CD4-positive, alpha-beta T cell treated with Interleukin-15 for 1 hour (primary cell): ENCODE data around the gene AKR7A3.
A peak's percentile ranks its signal among the peaks of the same experiment; 100 is the strongest.

Experiments used
- DNase-seq: peaks from one replicate; pipeline ENCODE4 v3.0.0-alpha.2; 2020

AKR7A3 gene

DNA sequence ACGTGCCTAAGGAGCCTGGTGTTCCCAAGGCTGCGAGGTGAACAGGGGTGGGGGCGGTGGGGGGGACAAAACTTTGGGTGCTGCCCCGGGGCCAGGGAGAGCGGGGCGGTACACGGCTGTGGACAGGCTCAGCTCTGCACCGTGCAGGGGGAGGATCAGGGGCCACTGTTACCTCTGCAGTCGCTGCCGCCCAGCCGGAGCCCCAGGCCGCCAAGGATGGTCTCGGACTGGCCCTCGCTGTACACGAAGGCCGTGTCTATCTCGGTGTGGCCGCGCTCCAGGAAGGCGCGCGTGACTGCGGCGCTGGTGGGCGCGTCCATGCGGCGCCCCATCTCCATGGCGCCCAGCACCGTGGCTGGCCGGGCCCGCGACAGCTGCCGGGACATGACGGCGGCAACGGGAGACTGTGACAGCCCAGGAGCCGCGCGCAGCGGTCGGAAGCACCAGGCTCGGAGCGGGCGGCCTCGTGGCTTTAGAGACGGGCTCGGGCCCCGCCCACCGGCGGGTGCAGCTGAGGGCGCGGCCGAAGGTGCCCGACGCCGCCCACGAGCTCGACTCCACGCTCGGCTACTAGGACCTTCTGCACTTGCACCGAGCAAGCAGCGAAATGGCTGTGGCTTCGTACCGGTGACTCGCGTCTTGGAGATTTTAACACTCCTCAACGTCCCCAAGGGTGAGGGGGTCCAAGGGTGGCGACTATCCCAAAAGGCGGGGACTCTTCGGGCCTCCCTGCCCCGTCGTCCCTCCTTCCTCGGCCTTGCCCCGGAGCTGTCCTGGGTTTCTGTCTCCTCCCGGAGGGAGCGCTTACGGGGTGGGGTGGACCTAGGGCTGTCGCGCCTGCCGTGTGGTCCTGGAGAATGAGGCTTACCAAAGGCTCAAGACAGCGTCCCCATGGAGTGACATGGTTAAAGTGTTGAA is at the start of gene AKR7A3:
Gene AKR7A3 (minus strand): TSS at position 447 of the 918 bp plus-strand sequence. CDS start 61 bp downstream, at position 386.
- peak; percentile 59 for DNase-seq

DNA sequence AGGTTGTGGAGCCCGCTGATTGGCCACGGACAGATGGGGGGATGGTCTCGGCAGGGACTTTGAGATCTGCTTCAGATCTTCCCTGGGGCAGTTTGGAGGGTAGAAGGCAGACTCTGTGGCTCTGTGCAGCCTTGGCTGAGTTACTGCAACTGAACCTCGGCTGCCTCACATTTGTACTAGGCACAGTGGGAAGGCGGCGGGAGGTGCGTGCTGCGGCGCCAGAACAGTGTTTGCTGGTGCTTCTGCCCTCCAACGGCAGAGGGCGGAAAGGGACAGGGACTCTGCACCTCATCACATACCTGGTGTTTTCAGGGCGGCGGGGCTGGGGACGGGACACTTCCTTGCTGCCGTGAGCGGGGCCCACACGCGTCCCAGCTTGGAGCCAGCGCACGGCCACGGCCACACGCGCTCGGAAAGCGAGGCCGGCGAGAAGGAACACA is 49.8 kb upstream of the AKR7A3 start:
- no peak for DNase-seq

DNA sequence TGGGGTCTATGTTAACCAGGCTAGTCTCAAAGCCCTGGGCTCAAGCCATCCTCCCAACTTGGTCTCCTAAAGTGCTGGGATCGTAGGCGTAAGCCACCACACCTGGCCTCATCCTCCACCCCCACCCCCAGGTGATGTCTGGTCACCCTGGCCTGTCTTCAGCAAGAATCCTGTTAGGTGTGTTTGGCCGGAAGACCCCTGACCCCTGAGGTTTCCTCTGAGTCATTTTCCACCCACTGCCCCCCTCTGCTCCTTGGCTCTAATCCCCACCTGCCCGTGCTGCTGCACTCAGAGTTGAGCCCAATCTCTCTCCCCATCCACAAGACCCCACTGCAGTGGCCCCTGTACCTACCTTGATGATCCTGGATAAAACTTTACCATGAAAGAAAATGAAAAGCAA is 48.7 kb upstream of the AKR7A3 start:
- no peak for DNase-seq

DNA sequence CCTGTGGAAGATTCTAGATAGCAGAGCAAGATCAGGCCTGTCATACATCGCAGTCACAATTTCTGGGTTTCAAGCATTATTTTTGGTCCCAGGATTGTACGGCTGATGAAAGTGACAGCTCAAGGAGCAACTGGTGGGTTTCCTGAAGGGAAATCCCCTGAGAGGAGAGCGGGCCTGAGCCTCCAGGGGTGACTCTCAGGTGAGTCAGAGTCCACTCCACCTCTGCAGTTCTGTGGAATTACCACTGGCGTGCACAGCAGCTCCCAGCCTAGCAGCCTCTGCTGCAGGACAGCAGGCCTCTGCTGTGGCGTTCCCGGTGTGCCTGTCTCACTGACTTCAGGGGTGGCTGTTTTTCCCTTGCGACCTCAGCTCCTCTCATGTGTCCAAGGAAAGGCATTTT is 48.0 kb upstream of the AKR7A3 start:
- no peak for DNase-seq

DNA sequence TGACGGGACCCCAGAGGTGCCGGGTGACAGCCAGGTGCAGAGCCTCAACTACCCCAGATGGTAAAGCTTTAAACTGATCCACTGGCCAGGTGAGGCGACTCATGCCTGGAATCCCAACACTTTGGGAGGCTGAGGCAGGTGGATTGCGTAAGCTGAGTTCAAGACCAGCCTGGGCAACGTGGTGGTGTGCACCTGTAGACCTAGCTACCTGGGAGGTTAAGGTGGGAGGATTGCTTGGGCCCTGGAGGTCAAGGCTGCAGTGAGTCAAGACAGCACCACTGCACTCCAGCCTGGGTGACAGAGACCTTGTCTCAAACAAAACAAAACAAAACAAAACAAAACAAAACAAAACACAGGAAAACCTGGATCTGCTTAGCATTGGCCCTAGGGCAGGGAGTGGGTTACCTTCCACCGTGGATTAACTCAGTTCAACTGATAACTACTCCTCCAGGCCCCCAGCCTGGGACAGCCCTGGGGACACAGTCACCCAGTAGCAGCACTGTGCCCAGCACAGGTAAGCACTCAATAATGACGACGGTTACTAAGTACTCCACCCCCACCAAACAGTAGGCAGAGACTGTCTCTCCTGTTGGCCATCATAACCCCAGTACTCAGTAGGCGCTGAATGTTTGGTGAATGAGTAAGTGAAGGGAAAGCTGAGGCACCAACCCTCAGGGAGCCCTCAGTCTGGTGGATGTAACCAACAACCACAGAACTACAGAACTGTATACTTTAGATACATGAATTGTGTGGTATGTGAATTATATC is 45.2 kb upstream of the AKR7A3 start:
- no peak for DNase-seq

DNA sequence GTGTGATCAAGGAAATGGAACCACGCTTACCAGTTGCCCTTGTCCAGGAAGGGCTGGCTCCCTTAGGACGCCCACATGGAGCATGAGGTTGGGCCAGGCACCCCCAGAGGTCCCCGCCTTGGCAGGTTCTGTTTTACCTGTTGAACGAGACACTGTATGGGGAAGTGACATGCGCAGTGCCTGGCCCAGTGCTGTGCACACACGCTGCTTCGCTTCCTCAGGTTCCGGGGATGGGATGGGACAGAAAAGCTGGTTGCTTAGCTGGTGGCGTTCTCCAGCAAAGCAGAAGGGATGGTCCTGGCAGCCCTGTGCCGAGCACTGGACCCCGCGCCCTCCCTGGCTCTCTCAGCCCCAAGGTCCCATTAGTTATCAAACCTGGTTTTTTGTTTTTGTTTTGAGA is 44.3 kb upstream of the AKR7A3 start:
- no peak for DNase-seq

DNA sequence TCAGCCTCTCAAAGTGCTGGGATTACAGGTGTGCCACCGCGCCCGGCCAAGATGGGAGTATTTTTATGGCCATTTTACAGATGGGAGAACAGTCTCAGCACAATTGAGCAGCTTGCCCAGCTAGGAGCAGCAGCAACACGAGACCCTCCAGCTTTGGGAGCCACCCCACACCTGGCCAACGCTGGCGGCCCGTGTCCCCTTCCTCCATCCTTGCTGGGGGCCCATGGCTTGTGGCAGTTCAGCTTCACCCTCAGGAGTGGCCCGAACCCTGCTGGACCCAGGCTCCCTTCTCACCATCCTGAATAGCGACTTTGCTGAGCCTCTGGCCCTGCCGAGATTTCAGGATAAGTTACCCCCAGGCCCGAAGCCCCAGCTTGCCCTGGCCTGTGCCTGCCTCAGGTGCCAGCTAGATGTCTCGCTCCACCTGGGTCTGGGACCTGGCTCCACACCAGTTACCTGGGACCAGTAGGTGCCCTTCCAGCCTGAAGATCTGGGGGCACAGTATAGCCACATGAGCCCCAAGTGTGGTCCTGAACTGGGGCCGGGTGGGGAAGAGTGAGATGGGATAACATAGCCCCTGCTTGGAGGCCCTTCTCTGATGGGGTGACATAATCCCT is 42.8 kb upstream of the AKR7A3 start:
- no peak for DNase-seq

DNA sequence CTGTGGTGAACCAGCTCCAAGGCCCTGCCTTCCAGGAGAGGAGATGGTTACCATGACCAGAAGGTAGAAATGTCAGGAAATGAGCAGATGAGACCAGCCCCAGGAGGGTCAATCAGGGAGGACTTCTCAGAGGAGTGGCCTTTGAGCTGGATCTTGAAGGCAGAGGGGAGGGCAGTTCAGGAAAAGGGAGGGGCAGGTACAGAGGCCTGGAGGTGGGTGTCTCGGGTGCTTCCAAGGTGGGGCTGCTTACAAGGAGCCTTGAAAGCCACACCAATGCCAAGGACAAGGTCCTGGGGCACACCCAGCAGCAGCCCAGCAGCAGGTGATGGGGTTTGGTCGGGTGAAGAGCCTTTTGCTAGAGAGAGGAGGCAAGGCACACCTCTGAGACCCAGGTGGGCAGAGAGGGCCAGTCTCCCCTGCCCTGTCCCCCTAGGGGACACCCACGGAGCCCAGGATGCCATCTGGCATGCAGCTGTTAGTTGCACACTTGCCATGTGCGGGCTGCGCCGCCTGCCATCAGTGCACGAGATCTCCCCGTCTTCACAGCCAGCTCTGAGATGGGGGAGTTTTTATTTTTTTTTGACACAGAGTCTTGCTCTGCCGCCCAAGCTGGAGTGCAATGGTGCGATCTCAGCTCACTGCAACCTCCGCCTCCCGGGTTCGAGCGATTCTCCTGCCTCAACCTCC is 42.0 kb upstream of the AKR7A3 start:
- no peak for DNase-seq

DNA sequence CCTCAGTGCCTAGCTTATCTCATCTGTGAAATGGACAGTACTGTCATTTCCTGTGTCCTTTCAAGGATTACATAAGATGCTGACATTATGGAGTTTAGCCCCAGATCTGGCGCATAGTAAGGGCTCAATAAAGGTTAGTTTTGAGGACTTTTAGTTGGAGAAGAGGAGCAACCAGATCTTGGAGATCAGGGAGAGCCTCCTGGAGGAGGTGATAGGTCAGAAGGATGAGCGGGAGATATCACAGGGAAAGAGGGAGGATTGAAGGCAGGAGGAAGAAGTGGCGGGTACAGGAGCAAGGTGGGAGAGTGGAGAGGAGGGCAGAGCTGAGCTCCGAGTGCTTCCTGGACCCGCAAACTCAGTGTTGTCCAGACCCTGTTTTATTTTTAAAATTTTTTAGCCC is 41.0 kb upstream of the AKR7A3 start:
- DNase-seq: no peak

DNA sequence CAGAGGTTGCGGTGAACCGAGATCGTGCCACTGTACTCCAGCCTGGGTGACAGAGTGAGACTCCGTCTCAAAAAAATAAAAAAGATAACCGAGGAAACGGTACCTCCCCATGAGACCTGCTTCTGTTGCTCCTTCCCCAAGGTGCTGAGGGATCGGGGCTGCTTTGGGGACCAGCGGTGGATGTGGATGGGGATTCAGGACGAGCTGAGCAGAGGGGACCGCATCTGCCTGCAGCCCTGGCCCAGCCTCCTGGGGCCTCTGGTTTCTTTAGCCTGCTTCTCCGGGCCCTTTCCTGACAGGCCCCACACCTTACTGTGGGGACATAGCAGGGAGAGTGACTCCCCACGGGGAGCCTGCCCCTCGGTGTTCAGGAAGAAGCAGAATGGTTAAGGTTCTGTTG is 40.6 kb upstream of the AKR7A3 start:
- no peak for DNase-seq

DNA sequence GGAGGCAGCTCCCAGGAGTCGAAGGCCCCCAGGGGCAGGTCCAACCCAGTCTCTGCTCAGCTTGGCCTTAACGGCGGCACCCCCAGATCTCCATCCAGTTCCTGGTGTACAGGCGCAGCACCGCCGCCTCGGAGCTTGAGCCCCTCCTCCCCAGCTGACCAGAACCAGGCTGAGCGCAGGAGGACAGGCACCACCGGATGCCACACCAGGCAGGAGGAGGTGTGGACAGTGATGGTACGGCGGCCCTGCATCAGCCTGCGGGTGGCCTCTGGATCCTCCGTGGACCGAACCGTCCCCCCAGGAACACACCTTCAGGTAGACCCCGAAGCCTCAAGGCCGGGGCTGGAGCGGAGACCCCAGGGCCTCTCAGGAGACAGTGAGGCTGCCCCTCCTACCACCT is 39.9 kb upstream of the AKR7A3 start:
- DNase-seq: no peak

DNA sequence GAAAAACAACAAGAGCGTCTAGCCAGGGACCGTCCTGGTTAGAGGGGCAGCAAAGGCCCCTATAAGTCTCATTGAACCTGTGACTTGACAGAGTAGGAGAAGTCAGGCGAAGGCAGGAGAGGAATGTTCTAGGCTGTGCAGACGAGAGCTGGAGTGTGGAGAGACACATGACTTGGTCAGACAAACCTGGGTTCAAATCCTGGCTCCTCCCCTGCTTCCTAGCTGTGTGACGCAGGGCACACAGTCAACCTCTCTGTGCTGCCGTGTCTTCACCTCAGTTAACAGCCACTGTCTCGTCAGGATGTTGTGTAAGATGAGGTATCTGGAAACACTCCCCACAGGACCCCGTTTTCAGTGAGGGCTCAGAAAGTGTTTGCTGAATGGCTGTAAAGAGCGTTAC is 39.2 kb upstream of the AKR7A3 start:
- no peak for DNase-seq

DNA sequence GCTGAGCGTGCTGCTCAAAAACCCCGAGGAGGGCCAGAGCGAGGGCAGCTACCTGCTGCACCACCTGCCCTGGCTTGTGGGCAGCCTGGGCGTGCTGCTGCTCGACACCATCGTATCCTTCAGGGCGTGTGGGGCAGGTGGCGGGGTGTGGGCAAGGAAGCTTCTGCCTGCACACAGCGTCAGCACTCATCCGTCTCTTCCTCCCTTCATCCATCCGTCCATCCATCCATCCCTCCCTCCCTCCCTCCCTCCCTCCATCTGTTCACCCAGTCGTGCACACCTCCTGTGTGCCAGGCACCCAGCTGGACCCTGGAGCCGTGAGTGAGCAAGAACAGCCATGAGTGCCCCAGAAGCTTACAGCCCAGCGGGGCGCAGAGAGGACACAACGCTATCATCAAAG is 38.7 kb upstream of the AKR7A3 start:
- DNase-seq: no peak

DNA sequence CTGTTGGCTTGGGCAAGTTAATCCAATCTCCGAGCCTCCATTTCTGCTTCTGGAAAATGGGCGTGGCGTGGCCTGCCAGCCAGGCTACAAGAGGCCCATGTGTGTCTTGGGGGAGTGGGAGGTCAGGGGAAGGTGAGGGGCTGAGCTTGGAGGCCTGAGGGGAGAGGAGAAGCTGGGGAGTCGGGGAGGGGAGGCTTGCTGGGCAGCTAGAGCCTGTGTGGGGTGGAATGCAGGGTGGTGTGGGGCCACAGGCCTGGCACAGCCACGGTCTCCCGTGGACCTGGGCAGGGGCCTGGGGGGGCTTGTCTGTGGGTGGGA is 38.1 kb upstream of the AKR7A3 start:
- no peak for DNase-seq

DNA sequence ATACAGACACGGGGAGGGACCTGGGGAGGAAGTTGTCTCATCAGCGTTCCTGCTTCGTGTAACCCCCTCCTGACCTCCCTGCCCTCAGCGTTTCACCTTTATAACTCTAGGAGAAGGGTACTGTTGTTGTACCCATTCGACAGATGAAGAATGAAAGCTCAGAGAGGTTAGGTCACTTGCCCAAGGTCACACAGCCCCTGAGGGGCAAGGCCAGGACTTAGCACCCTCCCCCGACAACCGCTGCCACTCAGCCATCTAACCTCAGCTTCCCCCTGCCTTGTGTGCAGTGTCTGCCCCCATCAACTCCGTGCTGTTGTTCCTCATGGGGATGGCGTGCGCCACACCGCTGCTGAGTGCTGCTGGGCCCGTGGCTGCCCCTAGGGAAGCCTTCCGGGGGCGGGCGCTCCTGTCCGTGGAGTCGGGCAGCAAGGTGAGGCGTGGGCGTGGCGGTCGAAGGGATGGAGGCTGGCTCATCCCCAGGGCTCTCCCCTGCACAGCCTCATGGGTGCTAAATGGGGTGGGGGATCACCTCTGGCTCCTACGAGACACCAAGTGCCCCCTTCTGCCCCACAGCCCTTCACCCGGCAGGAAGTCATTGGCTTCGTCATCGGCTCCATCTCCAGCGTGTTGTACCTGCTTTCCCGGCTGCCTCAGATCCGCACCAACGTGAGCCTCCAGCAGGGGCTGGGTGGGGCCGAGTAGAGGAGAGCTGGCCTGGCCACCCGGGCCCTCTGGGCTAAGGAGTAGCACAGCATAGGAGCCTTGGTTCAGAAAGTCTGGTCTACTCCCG is 37.6 kb upstream of the AKR7A3 start:
- no peak for DNase-seq

DNA sequence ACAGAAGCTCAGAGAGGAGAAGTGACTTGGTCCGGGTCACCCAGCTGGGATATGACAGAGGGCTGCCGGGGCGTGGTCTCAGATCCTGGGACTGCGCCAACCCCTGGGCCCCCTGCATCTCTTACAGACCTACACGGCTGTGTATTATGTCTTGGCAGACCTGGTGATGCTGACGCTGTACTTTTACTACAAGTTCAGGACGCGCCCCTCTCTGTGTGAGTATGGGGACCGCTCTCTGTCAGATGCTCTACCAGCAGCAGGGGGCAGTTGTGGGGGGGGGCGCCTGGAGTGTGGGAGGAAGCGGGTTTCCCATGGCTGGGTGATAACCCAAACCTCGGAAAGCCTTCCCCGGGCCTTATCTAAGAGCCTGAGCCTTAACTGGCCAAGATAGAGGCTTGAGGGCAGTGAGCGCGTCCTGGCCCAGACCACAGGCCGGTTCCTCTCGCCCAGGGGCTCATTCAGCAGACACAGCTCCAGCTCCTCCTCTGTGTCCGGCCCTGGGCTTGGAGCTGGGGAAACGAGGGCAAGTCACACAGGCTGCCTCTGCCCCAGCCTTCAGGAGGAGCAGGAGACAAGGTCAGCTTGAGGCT is 36.9 kb upstream of the AKR7A3 start:
- DNase-seq: no peak

DNA sequence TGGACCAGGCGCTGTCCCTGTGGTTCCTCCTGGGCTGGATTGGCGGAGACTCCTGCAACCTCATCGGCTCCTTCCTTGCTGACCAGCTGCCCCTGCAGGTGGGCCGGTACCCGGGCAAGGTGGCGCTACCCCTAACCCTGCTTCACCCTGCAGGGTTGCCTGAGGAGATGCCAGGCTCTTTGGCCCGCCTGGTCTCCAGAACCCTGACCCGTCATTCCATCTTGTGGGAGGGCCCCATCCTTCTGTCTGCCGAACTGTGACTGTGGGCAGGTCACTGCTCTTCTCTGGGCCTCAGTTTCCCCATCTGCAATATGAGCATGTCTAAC is 36.1 kb upstream of the AKR7A3 start:
- no peak for DNase-seq

DNA sequence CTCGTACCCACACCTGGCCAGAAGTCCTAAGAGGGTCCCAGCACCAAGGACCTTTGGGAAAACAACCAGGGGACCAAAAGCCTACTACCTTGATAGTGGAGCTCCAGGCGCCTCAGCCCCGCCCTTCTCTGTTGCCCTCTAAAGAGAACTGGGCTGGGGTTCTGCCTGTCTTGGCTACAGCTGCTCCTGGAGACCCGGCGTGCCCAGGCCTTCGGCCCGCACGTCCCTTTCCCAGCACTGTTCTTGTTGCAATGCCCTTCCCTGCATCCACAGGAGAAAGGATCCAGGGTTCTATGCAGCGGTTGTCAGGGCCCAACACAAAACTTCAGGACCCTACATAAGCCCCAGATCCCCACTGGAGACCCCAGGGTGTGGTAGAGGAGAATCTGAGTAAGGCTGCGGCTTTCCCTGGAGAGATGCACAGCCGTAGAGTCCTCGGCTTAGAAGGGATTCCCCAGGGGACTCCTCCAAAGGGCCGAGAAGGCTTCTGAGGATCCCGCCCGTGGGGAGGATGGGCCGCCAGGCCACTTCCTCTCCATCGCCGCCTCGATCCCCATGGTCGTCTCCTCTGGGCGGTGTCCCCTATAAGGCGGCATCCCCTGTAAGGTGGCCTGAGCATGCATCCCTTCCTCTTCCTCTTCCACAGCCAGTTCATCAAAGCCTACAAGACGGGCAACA is 35.6 kb upstream of the AKR7A3 start:
- DNase-seq: no peak

DNA sequence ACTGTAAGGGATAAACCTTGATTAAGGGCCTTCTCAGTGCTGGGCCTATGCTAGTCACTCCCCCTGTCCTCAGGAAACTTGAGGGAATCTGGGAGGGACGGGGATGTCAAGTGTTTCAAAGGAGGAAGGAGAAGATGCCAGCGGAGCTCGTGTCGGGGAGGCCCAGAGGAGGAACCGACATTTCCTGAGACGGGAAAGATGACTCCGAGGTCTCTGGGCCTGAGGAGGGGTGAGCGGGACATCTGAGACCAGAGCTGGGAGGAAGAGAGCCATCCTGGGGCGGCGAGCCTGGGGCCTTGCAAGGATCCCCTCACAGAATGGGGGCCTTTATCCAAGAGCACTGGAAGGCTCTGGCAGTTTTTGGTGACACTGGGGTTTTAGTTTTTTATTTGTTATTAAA is 33.9 kb upstream of the AKR7A3 start:
- DNase-seq: no peak

DNA sequence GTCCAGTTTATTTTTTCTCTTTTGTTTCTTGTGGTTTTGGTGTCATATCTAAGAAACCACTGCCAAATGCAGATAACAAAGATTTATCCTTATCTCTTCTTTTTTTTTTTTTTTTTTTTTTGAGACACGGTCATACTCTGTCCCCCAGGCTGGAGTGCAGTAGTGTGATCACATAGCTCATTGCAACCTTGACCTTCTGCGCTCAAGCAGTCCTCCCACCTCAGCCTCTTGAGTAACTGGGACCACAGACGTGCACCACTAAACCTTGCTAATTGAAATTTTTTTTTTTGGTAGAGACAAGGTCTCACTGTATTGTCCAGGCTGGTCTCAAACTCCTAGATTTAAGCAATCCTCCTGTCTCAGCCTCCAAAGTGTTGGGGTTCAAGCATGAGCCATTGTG is 32.5 kb upstream of the AKR7A3 start:
- no peak for DNase-seq

DNA sequence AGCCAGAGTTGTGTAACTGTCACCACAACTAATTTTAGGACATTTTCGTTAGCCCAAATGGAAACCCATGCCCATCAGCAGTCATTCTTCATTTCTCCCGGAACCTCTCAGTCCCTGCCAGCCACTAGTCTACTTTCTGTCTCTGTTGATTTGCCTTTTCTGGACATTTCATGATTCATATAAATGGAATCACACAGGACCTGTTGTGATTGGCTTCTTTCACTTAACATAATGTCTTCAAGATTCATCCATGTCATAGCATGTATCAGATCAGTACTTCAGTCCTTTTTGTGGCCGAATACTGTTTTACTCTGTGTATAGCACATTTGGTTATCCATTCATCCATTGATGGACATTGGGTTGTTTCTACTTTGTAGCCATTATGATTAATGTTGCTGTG is 30.6 kb upstream of the AKR7A3 start:
- no peak for DNase-seq
